HG03135 (cell line): ENCODE measurements around the gene ST8SIA1.

Experiments
- ATAC-seq: cut with Tn5 transposase; IDR thresholded peaks from one replicate; pipeline ENCODE4 v1.9.1; 2021; ENCODE audit warnings: mild to moderate bottlenecking, moderate library complexity; ENCODE audit not compliant: unreplicated experiment

Gene ST8SIA1

GRCh38 chr12:22284871-22285270 lies 49.6 kb downstream of the ST8SIA1 start:
- ATAC-seq, result no peak

DNA sequence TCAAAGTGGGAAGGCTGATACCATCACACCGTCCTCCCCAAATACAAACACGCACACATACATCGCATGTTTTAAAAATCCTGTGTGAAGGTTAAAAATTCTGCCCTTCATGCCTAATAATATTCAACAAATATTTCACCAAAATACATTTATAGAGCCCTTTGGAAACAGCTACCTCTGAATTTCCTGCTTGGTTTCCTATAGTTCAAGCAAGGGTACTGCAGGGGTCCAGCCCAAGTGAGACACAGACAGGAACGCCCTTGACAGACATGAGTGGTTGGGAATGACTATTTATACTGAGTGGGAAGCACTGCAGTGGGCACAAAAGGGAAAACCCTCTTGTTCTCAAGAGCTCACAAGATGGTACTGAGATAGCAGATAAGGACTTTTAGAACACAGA lies 51.0 kb downstream of the ST8SIA1 start:
- ATAC-seq, result no peak

DNA sequence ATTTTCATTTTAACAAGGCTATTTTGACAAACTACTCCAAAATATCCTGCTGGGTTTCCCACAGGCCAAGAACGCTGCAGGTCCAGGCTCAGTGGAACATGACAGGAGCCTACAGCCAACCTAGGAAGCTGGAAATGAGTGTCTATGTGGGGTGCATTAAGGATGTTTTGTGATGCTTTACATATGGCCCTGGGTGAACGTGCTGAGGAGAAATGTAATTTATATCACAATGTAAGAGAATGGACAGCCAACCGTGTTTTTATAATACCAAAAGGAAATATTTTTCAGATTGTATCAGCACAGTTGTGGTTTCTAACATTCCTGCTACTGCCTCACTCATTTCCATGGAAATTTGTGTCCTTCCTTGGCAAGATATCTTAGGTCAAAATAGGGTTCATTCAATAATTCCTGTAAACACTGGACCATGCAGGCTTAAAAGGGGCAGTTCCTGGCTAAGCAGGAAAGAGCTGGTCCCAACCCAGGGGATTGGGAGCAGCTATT lies 51.5 kb downstream of the ST8SIA1 start:
- ATAC-seq, result no peak

DNA sequence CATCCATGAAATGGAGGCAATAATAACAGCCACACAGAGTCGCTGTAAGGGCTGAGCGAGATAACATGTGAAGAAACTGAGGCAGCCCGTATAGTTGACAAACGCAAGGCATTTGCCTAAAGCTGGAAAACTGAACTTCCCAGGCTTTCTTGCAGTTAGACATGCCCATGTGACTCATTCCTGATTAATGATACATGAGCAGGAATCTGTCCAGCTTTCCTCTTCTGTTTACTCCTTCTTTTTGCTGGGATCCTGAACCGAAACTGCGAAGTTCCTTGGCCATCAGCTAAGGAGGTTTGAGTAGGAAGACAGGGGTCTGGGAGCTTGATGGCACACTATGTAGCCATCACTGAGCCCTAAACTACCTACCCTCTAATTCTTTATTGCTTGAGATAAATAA lies 52.2 kb downstream of the ST8SIA1 start:
- no peak for ATAC-seq

GRCh38 chr12:22276867-22277266 lies 57.6 kb downstream of the ST8SIA1 start:
- ATAC-seq, result no peak

DNA sequence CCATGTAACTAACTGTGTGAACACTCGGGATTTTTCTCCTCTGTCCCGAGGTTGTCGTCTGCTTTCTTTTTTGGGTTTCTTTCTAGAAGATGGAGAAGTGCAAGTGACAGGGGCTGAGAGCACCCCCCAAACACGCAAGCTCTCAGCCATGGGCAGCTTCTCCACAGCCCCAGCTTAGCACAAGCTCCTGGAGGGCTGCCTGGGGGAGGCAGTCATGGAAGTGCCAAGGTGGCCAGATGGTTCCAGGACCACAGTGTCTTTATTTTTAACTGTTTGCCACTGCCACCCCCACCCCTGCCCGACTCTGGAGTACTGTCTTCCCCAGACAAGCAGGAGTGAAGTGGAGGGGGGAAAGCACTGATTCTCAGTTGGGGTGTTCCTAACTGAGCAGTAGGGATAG lies 58.2 kb downstream of the ST8SIA1 start:
- no peak for ATAC-seq

DNA sequence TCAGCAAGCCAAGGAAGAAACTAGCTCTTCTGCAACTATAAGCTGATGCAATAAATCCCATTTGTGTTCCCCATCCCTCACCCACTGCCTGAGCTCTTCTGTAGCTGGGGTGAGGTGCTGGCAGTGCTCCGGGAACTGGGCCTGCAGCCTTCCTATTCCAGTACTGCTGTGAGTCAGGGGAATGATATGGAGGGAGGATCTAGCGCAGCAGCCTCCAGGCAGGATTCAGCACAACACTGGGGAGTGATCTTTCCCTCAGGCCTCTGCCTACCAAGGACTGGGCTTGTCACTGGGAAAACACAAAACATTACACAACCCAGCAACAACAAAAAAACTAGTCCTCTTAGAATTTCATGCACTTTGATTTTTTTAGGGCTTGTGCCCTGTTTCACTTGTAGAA lies 58.7 kb downstream of the ST8SIA1 start:
- no peak for ATAC-seq

DNA sequence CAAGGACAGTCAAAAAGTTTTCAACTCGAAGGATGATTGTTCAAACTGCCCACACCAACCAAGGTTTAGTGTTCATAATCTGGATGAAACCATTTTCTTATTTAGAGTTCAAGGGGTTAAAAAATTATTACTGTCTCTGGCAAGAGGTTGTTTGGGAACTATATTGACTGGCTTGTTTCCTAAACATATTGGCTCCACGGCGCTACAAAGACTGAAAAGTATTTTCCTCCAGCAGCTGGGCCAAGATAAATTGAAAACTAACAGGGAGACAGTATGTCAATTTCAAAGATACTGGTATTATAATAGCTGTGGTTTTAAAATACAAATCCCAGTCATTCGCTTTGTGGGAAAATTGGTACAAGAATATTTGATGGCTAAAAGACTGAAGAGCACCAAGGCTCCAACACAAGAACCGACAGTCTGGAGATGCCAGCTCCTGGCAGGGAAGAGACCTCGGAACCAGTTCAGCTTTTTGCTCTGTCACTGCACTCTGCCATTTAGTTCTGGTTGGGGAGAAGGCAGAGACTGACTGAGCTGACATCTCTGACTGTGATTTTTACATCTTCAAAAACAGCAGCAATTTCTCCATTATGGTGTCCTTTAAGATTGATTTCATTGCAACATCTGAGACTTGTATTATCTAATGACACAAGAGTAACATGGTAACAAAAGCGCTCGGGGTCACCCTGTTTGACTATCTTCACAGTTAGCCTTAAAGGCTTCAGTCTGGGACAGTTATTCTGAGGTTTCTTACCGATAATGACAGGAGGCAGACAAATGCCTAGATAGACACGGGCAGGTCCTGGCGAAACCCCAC lies 62.0 kb downstream of the ST8SIA1 start:
- ATAC-seq, result no peak

DNA sequence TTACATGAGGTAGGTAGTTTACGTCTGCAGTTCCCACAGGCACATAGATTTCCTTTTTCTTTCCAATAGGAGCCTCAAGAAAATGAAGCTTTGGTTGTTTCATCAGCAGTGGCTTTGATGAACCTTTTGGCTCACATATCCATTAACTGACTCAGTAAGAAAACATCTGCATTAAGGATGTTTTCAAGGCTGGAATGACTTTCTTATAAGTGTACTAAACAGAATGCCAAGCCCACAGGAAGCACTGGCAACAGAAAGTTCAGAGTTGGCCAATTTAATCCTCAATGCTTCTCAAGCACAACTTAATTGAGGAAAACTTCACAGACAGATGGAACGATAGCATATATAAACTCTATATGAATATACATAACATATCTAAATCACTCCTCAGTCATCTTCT lies 63.5 kb downstream of the ST8SIA1 start:
- ATAC-seq, result no peak

- no peak for ATAC-seq
Measured at GRCh38 chr12:22268973-22269372, 65.5 kb downstream of the ST8SIA1 start.

DNA sequence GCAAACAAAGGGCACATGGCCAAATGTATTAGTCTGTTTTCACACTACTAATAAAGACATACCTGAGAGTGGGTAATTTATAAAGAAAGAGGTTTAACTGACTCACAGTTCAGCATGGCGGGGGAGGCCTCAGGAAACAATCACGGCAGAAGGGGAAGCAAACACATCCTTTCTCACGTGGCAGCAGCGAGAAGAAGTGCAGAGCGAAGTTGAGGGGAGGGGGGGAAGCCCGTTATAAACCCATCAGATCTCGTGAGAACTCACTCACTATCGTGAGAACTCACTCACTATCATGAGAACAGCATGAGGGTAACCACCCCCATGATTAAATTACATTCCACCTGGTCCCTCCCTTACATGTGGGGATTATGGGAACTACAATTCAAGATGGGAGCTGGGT lies 66.1 kb downstream of the ST8SIA1 start:
- ATAC-seq, result no peak

GRCh38 chr12:22266101-22266500 lies 68.4 kb downstream of the ST8SIA1 start:
- ATAC-seq, result no peak

DNA sequence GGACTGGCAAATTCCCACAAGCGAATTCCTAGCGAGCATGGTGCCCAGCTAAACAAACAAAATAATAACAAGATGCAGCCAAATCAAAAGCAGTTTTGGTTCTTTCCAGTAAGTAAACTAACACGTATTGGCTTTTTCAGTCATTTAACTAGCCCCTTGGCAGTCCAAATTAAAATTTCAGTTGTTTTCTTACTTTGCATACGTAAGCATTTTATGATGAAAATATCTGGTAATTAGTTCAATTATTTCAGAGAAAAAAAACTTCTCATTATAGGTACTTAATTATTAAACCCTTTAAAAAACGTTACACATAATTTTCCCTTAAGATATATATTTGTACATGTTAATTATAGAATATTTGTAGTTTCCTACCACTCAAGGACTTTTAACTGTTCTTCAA lies 70.1 kb downstream of the ST8SIA1 start:
- ATAC-seq, result no peak

DNA sequence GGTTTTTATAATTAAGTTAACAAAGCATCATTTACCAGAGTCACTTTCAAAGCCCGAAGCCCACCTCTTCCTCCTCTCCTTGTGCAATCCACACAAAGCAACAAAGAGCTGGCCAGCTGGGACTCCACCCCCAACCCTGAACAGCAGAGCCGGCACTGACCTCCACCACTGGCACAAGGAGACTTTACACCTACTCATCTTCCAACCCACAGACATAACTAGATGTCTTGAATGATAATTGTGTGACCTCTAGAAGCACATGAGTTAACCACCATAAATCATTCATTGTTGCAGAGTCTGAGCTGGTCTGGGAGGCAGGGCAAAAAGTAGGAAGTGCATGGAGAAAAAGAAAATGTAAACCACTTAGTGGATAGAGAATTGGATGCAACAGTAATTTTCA lies 72.2 kb downstream of the ST8SIA1 start:
- no peak for ATAC-seq

DNA sequence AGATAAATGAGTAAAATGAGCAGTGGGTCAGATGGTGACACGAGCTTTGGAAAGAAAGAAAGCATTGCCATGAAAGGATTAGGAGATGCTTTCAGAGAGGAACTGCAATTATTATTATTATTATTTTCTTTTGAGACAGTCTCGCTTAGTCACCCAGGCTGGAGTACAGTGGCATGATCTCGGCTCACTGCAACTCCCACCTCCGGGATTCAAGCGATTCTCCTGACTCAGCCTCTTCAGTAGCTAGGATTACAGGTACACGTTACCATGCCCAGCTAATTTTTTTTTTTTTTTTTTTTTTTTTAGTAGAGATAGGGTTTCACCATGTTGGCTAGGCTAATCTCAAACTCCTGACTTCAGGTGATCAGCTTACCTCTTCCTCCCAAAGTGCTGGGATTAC lies 77.4 kb downstream of the ST8SIA1 start:
- ATAC-seq, result no peak

- no peak for ATAC-seq
Measured at GRCh38 chr12:22256605-22257004, 77.9 kb downstream of the ST8SIA1 start.

DNA sequence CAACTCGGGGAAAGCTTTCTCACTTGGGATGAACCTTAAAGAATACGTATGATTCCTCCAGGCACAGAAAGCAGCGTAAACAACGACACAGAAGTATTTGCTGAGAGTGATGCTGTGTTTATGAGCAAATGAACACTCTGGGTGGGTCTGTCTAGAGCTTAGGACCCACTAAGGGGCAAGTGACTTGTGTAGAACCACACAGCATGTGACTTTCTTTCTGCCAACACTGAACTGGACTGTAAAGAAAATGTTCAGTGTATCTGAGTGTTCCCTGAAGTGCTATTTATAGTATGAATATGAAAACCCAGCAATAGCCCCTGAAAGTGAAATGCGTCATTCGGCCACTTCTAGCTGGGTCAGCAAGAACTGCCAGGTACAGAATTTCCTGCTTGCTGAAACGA lies 78.5 kb downstream of the ST8SIA1 start:
- no peak for ATAC-seq

DNA sequence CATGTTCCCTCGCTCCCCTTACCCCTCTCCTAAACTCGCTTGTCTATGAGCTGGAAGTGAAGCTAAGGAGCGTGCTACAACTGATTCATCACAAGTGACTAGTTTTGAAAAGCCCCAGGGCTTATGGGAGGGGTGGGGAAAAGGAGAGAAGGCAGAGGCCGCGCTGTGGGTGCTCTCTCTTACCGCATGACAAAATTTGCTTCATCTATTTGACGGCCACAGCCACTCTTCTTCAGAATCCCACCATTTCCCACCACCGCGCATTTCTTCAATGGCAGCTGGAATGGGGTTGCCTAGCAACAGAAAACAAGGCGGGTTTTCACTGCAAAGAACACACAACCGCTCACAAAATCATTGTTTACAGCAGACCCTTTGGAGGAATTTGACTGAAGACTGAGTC lies 79.4 kb downstream of the ST8SIA1 start:
- ATAC-seq, result no peak

GRCh38 chr12:22254478-22254877 lies 80.0 kb downstream of the ST8SIA1 start:
- ATAC-seq, result no peak

DNA sequence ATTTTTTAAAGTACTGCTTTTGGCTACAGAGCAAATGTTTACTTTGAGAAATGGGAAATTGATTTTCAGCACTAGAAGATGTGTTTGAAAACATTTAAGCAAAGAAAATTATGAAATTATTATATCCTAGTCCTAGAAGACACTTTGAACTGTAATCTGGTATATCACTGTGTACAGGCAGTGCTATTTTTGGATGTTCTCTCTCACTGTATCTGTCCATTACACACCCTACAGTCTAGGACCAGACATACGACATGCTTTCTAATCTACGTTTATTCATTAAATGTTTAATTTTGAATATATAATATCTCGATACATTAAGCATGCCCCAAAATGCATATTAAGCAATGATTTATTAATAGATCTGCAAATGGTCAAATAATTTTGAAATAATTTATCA lies 82.5 kb downstream of the ST8SIA1 start:
- ATAC-seq, result no peak

DNA sequence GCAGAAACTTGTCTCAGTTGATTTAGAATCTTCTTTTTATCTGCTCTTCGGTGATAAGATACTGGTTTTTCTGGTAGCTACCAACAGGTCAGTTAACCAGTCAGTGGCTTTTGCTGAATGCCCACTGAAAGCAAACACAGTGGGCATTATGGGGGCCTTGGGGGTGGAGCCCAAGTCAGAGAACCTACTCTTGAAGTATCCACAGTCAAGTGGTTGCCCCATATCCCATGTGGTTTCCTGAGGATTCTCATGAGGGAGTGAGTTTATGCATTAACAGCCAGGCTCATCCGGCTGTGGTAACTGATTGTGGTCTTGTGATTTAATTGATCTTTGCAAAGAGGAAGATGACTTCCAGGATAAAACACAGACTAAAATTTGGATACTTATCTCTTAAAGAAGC lies 83.7 kb downstream of the ST8SIA1 start:
- ATAC-seq, result no peak

DNA sequence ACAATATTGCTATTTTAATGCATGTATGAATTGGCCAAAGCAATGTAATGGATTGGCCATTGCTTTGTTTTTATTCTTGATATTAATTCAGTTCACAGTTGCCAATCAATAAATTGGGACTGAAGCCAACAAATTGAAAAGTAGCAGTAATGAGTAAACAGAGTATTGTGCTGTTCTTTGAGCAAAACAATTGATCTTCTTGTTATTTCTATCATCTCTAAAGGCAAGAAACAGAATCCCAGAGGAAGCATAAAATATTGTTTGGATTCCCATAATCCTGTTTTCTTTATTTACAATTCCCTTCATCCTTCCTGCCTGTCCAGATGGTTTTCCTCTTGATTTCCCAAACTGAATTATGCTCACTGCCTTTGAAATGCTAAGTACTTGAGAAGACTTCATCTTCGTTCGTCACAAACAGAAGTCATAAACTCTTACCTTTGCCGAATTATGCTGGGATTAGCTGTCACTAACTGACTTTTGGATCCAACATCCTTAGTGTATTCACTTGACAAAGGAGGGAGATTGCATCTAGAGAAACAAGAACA lies 85.9 kb downstream of the ST8SIA1 start:
- no peak for ATAC-seq

- ATAC-seq, result no peak
Measured at GRCh38 chr12:22248121-22248520, 86.4 kb downstream of the ST8SIA1 start.
